H1 (cell line): ENCODE measurements around the gene HS2ST1. TPM values are rescaled to one million over a fixed set of nuclear protein-coding genes. Genes with fewer than 3 reads are reported as not detected.

Source experiments
- CTCF ChIA-PET: fragments of 300-600 bp; sonication (Branson Sonifier 250); formaldehyde crosslinking; loops from one replicate; lab custom pipeline; 2021; ENCODE audit not compliant: partially characterized antibody; lab: Charles Lee
- POLR2A ChIA-PET: fragments of 300-600 bp; sonication (Branson Sonifier 250); formaldehyde crosslinking; loops from one replicate; lab custom pipeline; 2021; ENCODE audit warnings: inconsistent platforms; ENCODE audit not compliant: partially characterized antibody; lab: Charles Lee
- DNase-seq, 2 experiments: peaks; one replicate each; pipeline versions ENCODE4 v3.0.0 to v3.0.0-alpha.2; 2010 to 2022; ENCODE audit warnings: low spot score in 2 of 2, low read depth in 1 of 2, mixed read lengths in 1 of 2
- FAIRE-seq: peaks from 2 replicates; lab custom pipeline; 2011; peaks lifted over from hg19 to GRCh38; lab: Jason Lieb, UNC
- H2AFZ ChIP-seq: 2 replicates; pipeline ENCODE4 v1.8.1; 2012; ENCODE audit warnings: low read length, inconsistent platforms
- H2AK5ac ChIP-seq: 2 replicates; pipeline ENCODE4 v1.6.1; 2013; ENCODE audit warnings: low read depth, low read length
- H2BK120ac ChIP-seq: replicated peaks from 2 replicates; pipeline ENCODE3; 2013; ENCODE audit warnings: low read depth, low read length, inconsistent platforms
- H2BK12ac ChIP-seq: 2 replicates; pipeline ENCODE4 v1.6.1; 2013; ENCODE audit warnings: low read depth, low read length
- H2BK15ac ChIP-seq: 2 replicates; pipeline ENCODE4 v1.6.1; 2013; ENCODE audit warnings: low read length
- H2BK20ac ChIP-seq: 2 replicates; pipeline ENCODE4 v1.6.1; 2013; ENCODE audit warnings: low read length
- H2BK5ac ChIP-seq: 2 replicates; pipeline ENCODE4 v1.6.1; 2013; ENCODE audit warnings: low read depth, low read length
- H3K14ac ChIP-seq: 2 replicates; pipeline ENCODE4 v1.6.1; 2013; ENCODE audit warnings: inconsistent platforms; ENCODE audit not compliant: insufficient read length
- H3K18ac ChIP-seq: 2 replicates; pipeline ENCODE4 v1.6.1; 2013; ENCODE audit warnings: low read length; ENCODE audit errors: extremely low read depth
- H3K23ac ChIP-seq: 2 replicates; pipeline ENCODE4 v1.6.1; 2013; ENCODE audit warnings: inconsistent platforms; ENCODE audit not compliant: insufficient read length
- H3K23me2 ChIP-seq: 2 replicates; pipeline ENCODE4 v1.6.1; 2013; ENCODE audit warnings: low read depth, low read length
- H3K27ac ChIP-seq: 2 replicates; pipeline ENCODE4 v1.6.1; 2011; ENCODE audit warnings: low read depth, low read length, inconsistent platforms
- H3K27me3 ChIP-seq, 4 experiments: replicated peaks in 1 of 4; 1 replicate in 1 of 4; 2 replicates in 3 of 4; pipeline versions ENCODE4 v1.6.1 to v1.8.1; 2011 to 2013; ENCODE audit warnings: low read length in 3 of 4, mild to moderate bottlenecking in 3 of 4, inconsistent platforms in 2 of 4, mixed read lengths in 2 of 4, moderate library complexity in 1 of 4; ENCODE audit not compliant: control insufficient read depth in 3 of 4, insufficient read depth in 3 of 4; ENCODE audit errors: extremely low read depth in 1 of 4
- H3K36me3 ChIP-seq, 4 experiments: 2 replicates each; pipeline versions ENCODE4 v1.6.1 to v1.8.1; 2011 to 2013; ENCODE audit warnings: mild to moderate bottlenecking in 4 of 4, low read length in 3 of 4, moderate library complexity in 2 of 4, control low read depth in 1 of 4, inconsistent platforms in 1 of 4; ENCODE audit not compliant: insufficient read depth in 4 of 4, control insufficient read depth in 2 of 4
- H3K4ac ChIP-seq: replicated peaks from 2 replicates; pipeline ENCODE3; 2013; ENCODE audit warnings: low read length, low read depth, mixed read lengths, inconsistent platforms; ENCODE audit not compliant: insufficient read length
- H3K4me1 ChIP-seq, 4 experiments: replicated peaks in 1 of 4; 1 replicate in 1 of 4; 2 replicates in 3 of 4; pipeline versions ENCODE4 v1.6.1 to v1.8.1; 2011 to 2013; ENCODE audit warnings: low read length in 3 of 4, inconsistent platforms in 2 of 4, mixed read lengths in 1 of 4; ENCODE audit not compliant: insufficient read depth in 4 of 4, control insufficient read depth in 3 of 4
- H3K4me2 ChIP-seq, 2 experiments: 2 replicates each; pipeline versions ENCODE4 v1.6.1 to v1.8.1; 2011 to 2013; ENCODE audit warnings: low read depth in 2 of 2, low read length in 2 of 2, control low read depth in 1 of 2, inconsistent platforms in 1 of 2, mild to moderate bottlenecking in 1 of 2; ENCODE audit not compliant: insufficient read depth in 1 of 2
- H3K4me3 ChIP-seq, 4 experiments: fragments of 200-600, 300-600 bp in 1 of 4; sonication (generic), shearing (Covaris generic), sonication (Bioruptor Twin) in 1 of 4; 2 replicates each; pipeline versions ENCODE4 v1.5.1 to v1.8.1; 2011 to 2016; ENCODE audit warnings: low read length in 4 of 4, low read depth in 3 of 4, control low read depth in 2 of 4, inconsistent platforms in 2 of 4, mild to moderate bottlenecking in 2 of 4, mixed read lengths in 1 of 4, moderate library complexity in 1 of 4; ENCODE audit not compliant: insufficient read depth in 2 of 4; ENCODE audit errors: extremely low read depth in 1 of 4
- H3K56ac ChIP-seq: replicated peaks from 2 replicates; pipeline ENCODE3; 2013; ENCODE audit warnings: low read depth, mild to moderate bottlenecking, mixed read lengths, low read length, inconsistent platforms; ENCODE audit not compliant: insufficient read length
- H3K79me1 ChIP-seq: 2 replicates; pipeline ENCODE4 v1.6.1; 2013; ENCODE audit warnings: low read depth, low read length, control low read depth
- H3K79me2 ChIP-seq, 2 experiments: 2 replicates each; pipeline versions ENCODE4 v1.6.1 to v1.8.1; 2012 to 2013; ENCODE audit warnings: low read length in 2 of 2, mild to moderate bottlenecking in 2 of 2, inconsistent platforms in 1 of 2; ENCODE audit not compliant: insufficient read depth in 2 of 2, control insufficient read depth in 1 of 2
- H3K9ac ChIP-seq, 4 experiments: replicated peaks in 1 of 4; 1 replicate in 1 of 4; 2 replicates in 3 of 4; pipeline versions ENCODE4 v1.6.1 to v1.8.1; 2011 to 2013; ENCODE audit warnings: low read depth in 3 of 4, low read length in 3 of 4, control low read depth in 2 of 4, mild to moderate bottlenecking in 2 of 4, moderate library complexity in 2 of 4, inconsistent platforms in 1 of 4; ENCODE audit errors: extremely low read depth in 1 of 4
- H3K9me3 ChIP-seq, 2 experiments: 2 replicates each; pipeline versions ENCODE4 v1.6.1 to v1.8.1; 2012 to 2013; ENCODE audit warnings: mild to moderate bottlenecking in 2 of 2, moderate library complexity in 2 of 2, control low read depth in 1 of 2, inconsistent platforms in 1 of 2, low read depth in 1 of 2, low read length in 1 of 2, mixed read lengths in 1 of 2; ENCODE audit not compliant: insufficient read depth in 2 of 2
- H4K20me1 ChIP-seq, 2 experiments: replicated peaks in 1 of 2; 2 replicates each; pipeline versions ENCODE3 to v1.8.1; 2011 to 2013; ENCODE audit warnings: inconsistent platforms in 2 of 2, low read length in 2 of 2, mild to moderate bottlenecking in 1 of 2; ENCODE audit not compliant: insufficient read depth in 2 of 2, control insufficient read depth in 1 of 2
- H4K5ac ChIP-seq: 2 replicates; pipeline ENCODE4 v1.6.1; 2013; ENCODE audit warnings: low read length, low read depth, mixed read lengths, inconsistent platforms; ENCODE audit not compliant: insufficient read length
- H4K8ac ChIP-seq: 2 replicates; pipeline ENCODE4 v1.8.0; 2013; ENCODE audit warnings: mild to moderate bottlenecking, moderate library complexity, low read length, inconsistent platforms; ENCODE audit not compliant: insufficient read depth; ENCODE audit errors: extremely low read depth
- H4K91ac ChIP-seq: replicated peaks from 2 replicates; pipeline ENCODE3; 2013; ENCODE audit warnings: low read length, mixed read lengths, inconsistent platforms; ENCODE audit not compliant: insufficient read length
- CBX5 ChIP-seq: fragments of 300-800, 300-1000 bp; sonication (generic); IDR thresholded peaks from 2 replicates; pipeline ENCODE4 v1.7.1; 2016; ENCODE audit warnings: antibody characterized with exemption, low read length, low read depth
- KDM4A ChIP-seq: IDR thresholded peaks from one replicate; pipeline ENCODE4 v1.7.1; 2012; ENCODE audit warnings: low read depth, mild to moderate bottlenecking, moderate library complexity, low read length, inconsistent platforms; ENCODE audit not compliant: severe bottlenecking
- WGBS, 2 experiments: shearing (Covaris generic) in 1 of 2; methylation state at CpG; one replicate each; pipeline versions ENCODE4 v1.1.6 to v1.1.7; 2013 to 2015; ENCODE audit warnings: low lambda C conversion rate in 2 of 2, mixed read lengths in 2 of 2, inconsistent platforms in 1 of 2, low coverage in 1 of 2, missing lambda C conversion rate in 1 of 2; ENCODE audit not compliant: insufficient replicate concordance in 2 of 2, insufficient coverage in 1 of 2, insufficient read length in 1 of 2; ENCODE audit errors: extremely low coverage in 1 of 2, missing lambda C conversion rate in 1 of 2; 5-methylcytosine and 5-hydroxymethylcytosine counted together
- polyA plus RNA-seq, 7 experiments: library from polyadenylated mRNA; depleted of rRNA in 3 of 7; stranded (reverse) in 5 of 7; unstranded in 2 of 7; fragments of >200 nt in 5 of 7; fragments of 200-250 nt in 2 of 7; gene quantifications; 1 replicate in 5 of 7; 2 replicates in 1 of 7; 4 replicates in 1 of 7; pipeline versions ENCODE4 v1.2.1 to v1.2.3, GENCODE V29; 2011 to 2013; ENCODE audit warnings: missing spikeins in 2 of 7, mixed read lengths in 2 of 7
- total RNA-seq: library from RNA; stranded (reverse); fragmentation: NEBNext Ultra II Directional; extraction: Animal tissue kit (Norgen Biotek cat#: 25700); gene quantifications from 2 replicates; pipeline ENCODE4 v1.2.1, GENCODE V29; 2021

The HS2ST1 gene
- total and polyA plus RNA-seq, 2 of the 8 experiments (the other 6 are each of a cell fraction or from before 2014, with no cell fraction given) = 5.2 to 28.3 TPM

DNA sequence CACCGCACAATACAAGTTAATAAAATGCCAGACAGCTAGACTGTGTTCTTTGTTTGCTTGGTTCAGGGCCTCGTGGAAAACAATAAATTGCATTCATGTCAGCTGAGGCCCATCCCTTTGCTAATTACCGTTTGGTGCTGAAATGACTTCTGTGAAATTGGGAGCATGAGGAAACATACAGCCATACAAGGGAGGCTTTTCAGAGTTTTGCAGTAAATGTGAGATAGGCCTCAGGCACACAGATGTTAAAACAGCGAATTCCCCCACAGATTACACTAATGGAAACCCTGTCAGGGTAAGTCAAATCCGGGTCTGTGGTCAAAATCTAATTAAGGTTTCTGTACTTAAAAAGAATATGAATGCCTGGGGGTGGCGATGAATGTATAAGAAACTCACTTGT is 240.7 kb downstream of the HS2ST1 start:
- no peak overlapping the region for H2BK12ac ChIP-seq
- H3K36me3 ChIP-seq = no peaks in the 10 kb centered on the region
- H3K23ac ChIP-seq = no peak overlapping the region
- no peak overlapping the region for H3K14ac ChIP-seq
- H3K4me2 ChIP-seq = no peak overlapping the region
- no peak for FAIRE-seq
- CTCF ChIA-PET = interaction anchor here (1.1 to 5.8 kb wide), 2 partner anchors 7 to 177 kb away, joined by 3 to 30 read pairs; no protein-coding TSS in a partner anchor
- H3K4ac ChIP-seq = no peak overlapping the region
- no peak overlapping the region for H4K5ac ChIP-seq
- no peak overlapping the region for H4K8ac ChIP-seq
- no peaks in the 10 kb centered on the region for H3K79me1 ChIP-seq
- no peak overlapping the region for H3K56ac ChIP-seq
- H2AK5ac ChIP-seq = no peak overlapping the region
- H2BK20ac ChIP-seq = no peak overlapping the region
- H2BK5ac ChIP-seq = no peak overlapping the region
- WGBS, 2 experiments = 87% methylated on average over 6 of the region's 6 CpGs; no CpG with 5 or more reads in 1 of the 2 experiments
- no peak overlapping the region for H3K27ac ChIP-seq
- 0 out of 2 replicates have a peak, but pooled peaks cover 1% of the 10 kb centered on the region for H3K23me2 ChIP-seq
- POLR2A ChIA-PET = no interaction called here
- H3K18ac ChIP-seq = no peak overlapping the region
- DNase-seq = no peak
- no peak overlapping the region for H4K91ac ChIP-seq
- H3K9me3 ChIP-seq = no peaks in the 10 kb centered on the region
- no peak overlapping the region for H2BK120ac ChIP-seq
- no peaks in the 10 kb centered on the region for H4K20me1 ChIP-seq
- H2AFZ ChIP-seq = no peak overlapping the region
- TF ChIP-seq CBX5 = no peak
- no peak for TF ChIP-seq KDM4A
- peaks cover 0 to 2% (median 0%) of the 10 kb centered on the region in 4 experiments; a peak in 2 of 7 replicates for H3K27me3 ChIP-seq
- no peak overlapping the region for H3K4me3 ChIP-seq
- no peak overlapping the region for H2BK15ac ChIP-seq
- no peak overlapping the region for H3K9ac ChIP-seq
- no peaks in the 10 kb centered on the region for H3K79me2 ChIP-seq
- peaks cover 0 to 13% (median 5%) of the 10 kb centered on the region in 4 experiments; a peak in 4 of 7 replicates for H3K4me1 ChIP-seq
